Putamen (tissue), 1 donor: Measurements from ENCODE around the gene EBPL.
A peak's percentile ranks its signal among the peaks of the same experiment; 100 is the strongest.
"Not testable (repeated sequence)": the region's sequence is repeated elsewhere in the genome, so short reads cannot be mapped to it uniquely, and the experiment has no call there.

Experiments used
- DNase-seq: peaks from one replicate; pipeline ENCODE4 v3.0.0-alpha.2; 2016; ENCODE audit warnings: low spot score

EBPL gene

DNA sequence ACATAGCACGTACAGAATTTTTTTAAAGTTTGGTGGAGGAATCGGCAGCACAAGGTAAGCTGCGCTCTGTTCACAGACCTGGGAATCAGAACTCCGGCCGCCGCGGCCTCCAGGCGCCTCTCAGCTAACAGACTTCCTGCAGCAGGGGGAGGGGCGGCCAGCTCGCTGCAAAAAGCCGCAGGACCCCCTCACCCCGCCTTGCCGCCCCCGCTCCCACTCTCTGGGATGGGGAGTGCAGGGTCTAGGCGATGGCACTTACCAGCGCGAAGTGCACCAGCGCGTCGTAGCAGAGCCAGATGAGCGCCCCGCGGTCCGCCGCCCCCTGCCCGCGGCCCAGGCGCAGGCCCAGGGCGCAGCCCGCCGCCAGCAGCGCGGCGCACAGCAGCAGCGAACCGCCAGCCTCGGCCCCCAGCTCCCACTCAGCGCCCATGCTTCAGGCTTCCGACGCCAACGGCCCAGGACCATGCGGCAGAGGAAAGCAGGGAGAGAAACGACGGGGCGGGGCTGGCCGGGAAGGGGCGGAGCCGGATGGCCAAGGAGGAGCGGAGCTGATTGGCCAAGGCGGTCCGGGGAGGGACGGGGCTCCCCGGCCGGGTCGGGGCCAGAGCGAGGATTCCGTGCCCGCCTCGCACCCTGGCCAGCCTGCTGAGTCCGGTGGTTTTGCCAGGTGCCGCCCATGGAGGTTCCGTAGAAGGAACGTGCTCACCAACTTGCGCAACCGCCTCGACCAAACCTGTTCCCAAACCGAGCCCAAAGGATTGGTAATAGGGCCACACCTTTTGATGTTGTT, at the start of gene EBPL:
Gene EBPL, minus strand, starts transcription at position 492 of the 790 bp plus-strand sequence. Its CDS starts 62 bp downstream, at position 430.
- peak; percentile 81 for DNase-seq

GRCh38 chr13:49740870-49741269, 49.6 kb upstream of the EBPL start:
- DNase-seq, result no peak

- no peak for DNase-seq
Measured at GRCh38 chr13:49739498-49740187, 48.4 kb upstream of the EBPL start.

- DNase-seq, result no peak
Measured at GRCh38 chr13:49733181-49733951, 42.1 kb upstream of the EBPL start.

DNA sequence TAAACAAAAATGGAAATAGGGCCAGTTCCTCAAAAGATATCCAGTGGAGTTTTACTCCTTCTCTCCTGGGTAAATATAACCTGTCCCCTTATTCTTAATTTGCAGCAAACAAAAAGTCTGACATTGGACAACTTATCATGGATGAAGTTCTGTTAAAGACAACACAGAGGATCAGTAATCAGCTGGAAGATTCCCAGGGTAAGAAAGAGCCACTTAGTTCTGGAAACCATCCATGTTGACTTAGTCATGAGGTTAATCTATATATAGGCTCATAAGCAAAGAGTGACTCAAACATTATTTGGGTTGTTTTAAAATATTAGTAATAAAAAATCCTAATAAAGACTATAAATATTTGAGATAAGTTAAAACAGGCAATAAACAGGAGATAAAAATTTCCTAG, 40.5 kb upstream of the EBPL start:
- DNase-seq, result no peak

DNA sequence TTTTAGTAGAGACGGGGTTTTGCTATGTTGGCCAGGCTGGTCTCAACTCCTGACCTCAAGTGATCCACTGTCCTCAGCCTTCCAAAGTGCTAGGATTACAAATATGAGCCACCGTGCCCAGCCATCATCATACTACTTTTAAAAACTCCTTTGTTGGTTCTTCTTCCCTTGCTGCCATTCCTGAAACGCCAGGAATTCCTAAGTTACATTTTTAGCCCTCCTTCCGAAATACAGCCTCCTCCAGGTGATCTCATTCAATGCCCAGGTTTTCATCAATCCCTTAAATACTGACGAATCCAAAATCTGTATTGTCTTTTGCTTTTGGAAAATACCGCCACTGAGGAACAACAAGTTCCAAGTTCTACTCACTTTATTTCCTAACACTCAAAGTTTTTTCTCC, 25.3 kb upstream of the EBPL start:
- DNase-seq, result no peak

GRCh38 chr13:49714757-49715156, 23.5 kb upstream of the EBPL start:
- no peak for DNase-seq

DNA sequence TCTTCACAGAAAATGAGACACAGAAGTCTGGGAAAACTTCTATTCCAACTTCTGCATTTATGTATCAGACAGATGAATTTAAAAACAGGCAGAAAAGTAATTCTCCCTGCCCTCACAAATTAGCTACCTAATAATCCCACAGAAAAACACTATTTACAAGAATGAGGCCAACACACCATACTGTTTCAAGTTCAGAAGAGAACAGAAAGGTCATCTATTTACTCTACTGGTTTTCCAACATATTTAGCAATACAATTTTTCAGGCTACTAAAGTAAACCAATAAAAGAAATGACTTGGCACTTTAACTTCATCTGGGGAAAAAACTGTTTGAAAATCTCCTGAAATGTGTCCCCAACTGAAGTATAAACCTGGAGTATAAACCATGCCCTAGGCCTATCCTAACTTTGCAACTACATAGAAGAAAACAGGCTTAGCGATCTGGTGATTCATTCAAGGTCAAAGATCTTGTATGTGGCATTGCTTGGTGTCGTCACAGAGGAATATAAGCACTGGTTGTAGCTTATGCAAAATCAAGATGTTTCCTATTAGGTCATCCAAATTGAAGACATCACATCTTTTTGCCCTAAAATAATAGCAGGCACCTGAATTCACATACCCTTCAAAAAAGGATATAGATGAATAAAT, 20.1 kb upstream of the EBPL start:
- DNase-seq, result no peak

- not testable (repeated sequence) for DNase-seq
Measured at GRCh38 chr13:49704264-49704663, 13.0 kb upstream of the EBPL start.

DNA sequence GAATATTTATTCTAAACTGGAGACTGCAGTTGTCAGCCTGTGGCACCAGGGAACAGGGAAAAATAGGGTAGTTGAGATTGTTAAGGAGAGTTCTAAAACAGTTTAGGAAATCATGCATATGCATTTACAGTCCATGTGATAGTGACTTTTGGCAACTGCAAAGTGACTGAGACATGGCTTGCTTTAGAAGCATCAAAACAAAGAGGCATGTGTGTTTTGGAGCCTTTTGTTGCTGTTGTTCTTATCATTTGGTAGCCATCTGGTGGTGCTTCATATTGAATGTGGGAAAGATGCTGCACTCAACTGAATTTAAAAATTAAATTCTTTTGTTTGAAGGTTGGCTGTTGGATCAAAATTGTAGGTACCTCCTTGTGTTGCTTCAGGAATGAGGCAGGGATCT, 10.2 kb upstream of the EBPL start:
- peak; percentile 11 for DNase-seq

- DNase-seq, result no peak
Measured at GRCh38 chr13:49697468-49697867, 6.2 kb upstream of the EBPL start.

- no peak for DNase-seq
Measured at GRCh38 chr13:49694446-49694845, 3.2 kb upstream of the EBPL start.

DNA sequence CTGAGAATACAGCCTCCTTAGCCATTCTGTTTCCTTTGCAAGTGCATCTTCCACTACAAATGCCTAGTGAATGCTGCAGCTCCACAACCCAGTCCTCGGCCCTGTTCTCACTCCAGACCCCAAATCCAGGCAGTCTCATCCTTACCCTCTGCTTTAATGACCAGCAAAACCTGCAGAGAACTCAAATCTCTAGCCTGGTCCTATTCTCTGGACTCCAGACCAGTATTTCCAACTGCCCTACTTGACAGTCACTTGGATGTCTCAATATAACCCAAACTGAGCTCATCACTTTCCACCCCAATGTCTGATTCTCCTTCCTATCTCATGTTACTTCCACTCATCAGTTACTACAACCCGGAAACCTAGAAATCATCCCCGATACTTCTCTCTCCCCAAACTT, 2.6 kb upstream of the EBPL start:
- no peak for DNase-seq

- no peak for DNase-seq
Measured at GRCh38 chr13:49693191-49693733, 2.0 kb upstream of the EBPL start.

DNA sequence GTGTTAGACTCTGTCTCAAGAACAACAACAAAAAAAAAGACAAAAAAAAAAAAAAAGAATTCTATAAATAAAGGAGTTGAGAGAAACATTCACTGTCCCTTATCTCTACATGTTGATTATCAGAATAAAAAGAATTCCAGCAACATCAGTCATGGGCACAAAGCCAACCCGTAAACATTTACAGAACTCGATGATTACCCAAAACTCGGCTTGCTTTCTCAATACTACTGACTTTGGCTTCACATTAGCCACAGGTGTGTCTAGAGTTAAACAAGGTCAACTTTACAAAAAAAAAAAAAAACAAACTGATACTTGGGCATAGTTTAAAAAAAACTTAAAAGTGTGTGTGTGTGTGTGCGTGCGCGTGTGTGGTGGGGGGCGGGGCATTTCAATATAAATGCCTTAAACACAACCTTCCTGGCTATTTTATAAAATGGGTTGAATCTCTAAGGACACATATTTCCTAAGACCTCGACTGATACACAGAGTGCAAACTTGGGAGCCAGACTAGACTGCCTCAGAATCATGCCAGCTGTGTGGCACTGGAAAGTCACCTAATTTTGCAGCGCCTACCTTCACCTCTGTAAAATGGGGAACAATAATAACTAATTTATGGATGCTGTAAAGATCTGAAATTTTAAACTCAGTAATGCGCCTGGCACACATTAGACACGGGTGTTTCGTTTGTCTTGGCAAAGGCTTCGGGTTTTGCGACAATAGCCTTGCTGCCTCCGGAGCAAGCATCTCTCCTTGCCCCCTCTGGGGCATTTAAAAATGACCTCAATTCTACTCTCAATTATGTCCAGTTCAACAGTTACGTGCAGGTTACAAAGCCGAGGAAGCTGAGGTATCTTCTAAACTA, 922 bp downstream of the EBPL start:
- no peak for DNase-seq

GRCh38 chr13:49683489-49683888, 7.8 kb downstream of the EBPL start:
- no peak for DNase-seq

DNA sequence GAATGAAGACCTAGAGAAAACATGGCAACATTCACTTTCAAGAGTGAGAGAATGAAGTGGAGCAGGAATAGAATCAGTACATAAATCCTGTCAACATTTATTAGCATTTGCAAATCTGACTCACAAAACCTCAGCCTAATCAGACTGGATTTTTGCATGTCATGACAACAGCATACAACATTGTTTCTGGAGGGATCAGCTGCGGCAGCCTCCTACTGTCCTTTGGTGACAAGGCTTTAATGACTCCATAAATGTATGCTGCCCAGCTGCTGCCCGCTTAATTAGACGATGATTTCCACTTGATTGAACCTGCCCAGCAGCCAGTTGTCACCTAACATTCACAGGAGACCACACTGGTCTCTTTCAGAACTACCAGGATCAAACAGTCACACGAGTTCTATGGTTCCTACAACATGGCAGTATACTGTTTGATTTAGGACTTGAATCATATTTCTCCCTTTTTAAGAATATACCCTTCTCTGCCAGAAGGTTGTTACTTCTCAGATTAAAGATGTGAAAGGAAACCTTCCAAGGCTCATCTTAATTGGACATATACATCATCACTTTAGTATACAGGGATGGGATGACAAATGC, 9.3 kb downstream of the EBPL start:
- no peak for DNase-seq

- no peak for DNase-seq
Measured at GRCh38 chr13:49679246-49679645, 12.0 kb downstream of the EBPL start.

DNA sequence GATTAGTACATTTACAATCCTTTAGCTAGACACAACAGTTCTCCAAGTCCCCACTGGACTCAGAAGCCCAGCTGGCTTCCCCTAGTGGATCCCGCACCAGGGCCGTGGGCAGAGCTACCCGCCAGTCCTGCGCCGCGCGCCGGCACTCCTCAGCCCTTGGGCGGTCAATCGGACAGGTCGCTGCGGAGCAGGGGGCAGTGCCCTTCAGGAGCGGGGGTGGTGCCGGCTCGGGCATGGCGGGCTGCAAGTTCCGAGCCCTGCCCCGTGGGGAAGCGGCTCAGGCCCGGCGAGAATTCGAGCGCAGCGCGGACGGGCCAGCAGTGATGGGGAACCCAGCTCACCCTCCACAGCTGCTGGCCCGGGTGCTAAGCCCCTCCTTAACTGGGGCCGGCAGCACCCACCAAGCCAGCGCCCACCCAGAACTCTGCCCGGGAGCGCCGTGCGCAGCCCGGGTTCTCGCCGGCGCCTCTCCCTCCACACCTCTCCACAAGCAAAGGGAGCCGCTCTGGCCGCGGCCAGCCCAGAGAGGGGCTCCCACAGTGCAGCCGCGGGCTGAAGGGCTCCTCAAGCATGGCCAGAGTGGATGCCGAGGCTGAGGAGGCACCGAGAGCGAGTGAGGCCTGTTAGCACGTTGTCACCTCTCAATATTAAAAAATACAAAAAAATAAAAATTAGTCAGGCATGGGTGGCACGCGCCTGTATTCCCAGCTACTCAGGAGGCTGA, 12.9 kb downstream of the EBPL start:
- DNase-seq, result no peak
